ENCODE data around the gene ATP10A.

GRCh38 chr15:25893596-25893995 lies 30.5 kb upstream of the ATP10A start:
- TF ChIP-seq CTCF (IDR thresholded peaks at IDR 0.05) (no peak), POLR2AphosphoS5 (IDR thresholded peaks at IDR 0.05) (no peak)

Measured in stomach (tissue), 4 donors.